Amygdala (tissue), 56 donors: ENCODE measurements around the gene TMEM143.
"Not testable (repeated sequence)": the region's sequence is repeated elsewhere in the genome, so short reads cannot be mapped to it uniquely, and the experiment has no call there.

Experiments
- DNase-seq, 56 donors: peaks; one replicate each; lab custom pipeline; 2025; lab: John Stamatoyannopoulos, UW

The TMEM143 gene

DNA sequence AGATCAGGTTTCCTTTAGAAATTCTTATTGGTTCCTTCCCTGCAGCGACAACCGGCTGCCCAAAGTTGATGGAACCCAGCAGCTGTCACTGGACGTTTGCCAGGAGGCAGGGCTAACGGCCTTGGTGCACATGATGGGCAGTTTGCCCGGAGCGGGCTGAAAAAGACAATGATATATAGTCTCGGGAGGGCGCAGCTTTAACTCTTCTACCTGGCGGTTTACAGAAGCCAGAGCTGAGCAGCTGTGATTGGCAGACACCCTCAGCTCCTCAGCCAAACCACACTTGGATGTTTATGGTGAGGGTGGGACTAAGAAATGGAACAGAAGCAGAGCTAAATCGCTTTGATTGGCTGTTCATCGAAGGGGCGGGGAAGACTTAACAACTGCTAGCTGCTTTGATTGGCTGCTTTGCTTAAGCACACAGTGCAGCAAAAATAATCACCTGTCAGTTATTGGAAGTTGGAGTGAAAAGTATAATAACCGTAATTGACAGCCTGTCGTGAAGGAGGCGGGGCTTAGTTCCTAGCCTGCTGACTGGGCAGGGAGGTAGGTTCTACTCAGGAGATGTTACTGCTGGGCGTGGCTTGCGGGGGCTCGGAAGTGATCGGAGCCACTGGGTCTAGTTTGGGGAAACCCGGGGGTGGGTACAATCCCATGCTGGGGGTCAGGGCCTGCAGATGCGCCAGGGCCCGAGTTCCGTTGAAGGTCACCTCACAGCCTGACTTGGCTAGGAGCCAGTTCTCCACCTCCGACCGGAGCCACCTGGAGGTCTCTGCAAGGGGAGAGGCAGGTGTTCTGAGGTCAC, 30.9 kb downstream of the TMEM143 start:
- peak in 55 of 56 donors; percentile 40 to 97 (median 81) for DNase-seq

DNA sequence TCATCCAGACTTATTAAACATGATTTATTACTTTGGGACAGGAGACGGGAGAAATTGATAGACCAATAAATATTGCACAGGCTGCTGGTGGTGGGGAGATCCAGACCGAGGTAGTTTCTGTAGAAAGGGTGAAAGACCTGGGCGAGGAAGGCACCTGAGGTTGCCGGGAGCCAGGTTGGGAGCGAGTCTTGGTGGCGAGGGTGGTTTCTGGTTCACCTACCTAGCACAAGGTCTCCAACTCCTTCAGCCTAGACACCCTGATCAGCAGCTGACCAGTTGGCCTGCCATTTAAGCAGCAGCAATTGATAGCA, 31.4 kb downstream of the TMEM143 start:
- no peak for DNase-seq

DNA sequence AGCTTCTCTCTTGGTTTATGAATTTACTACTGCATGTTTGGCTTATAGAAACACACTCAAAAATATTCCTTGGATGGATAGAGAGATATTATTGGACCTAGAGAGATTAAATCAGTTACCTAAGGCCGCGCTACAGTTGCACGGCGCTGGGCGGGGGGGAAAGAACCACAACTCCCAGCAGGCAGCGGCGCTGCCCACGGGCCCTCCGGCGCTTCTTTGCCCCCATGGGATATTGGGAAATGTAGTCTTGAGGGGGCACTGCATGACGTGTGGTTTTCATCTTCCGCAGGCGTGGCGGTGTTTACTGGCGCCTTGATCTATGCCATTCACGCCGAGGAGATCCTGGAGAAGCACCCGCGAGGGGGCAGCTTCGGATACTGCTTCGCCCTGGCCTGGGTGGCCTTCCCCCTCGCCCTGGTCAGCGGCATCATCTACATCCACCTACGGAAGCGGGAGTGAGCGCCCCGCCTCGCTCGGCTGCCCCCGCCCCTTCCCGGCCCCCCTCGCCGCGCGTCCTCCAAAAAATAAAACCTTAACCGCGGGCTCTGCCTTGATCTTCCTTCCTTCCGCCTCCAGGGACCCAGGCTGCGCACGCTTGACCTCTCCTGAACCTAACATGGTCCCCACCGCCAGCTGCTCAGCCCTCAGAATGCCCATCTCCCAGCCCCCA, 33.6 kb downstream of the TMEM143 start:
- peak in 55 of 56 donors; percentile 32 to 92 (median 80) for DNase-seq

DNA sequence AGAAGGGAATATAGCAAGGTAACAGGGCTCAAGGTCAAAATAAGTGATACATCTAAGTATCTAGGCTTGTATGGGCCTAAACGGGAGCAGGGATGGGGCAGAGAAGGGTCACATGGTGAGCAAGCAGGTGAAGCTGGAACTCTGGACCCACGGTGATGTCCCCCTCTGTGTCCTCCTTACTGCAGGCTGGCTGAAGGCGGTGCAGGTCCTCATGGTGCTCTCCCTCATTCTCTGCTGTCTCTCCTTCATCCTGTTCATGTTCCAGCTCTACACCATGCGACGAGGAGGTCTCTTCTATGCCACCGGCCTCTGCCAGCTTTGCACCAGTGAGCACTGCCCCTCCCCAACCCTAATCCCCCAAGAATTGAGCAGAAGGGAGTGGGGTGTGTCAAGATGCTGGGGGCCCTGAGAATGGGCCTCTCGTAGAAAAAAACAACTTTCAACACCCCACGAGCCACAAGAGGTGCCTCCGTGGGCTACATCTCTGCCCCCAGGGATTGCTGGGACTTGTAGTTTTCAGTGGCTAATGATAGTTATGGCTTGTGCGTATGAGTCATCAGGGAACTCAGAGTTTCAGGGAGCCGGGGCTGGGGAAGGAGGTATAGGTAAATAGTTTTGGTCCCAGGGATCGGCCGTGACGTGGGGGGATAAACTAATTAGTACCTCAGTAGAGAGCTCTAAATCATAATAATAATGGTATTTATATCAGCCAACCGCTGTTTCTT, 34.4 kb downstream of the TMEM143 start:
- peak in 9 of 56 donors; percentile 3 to 21 (median 12) for DNase-seq

DNA sequence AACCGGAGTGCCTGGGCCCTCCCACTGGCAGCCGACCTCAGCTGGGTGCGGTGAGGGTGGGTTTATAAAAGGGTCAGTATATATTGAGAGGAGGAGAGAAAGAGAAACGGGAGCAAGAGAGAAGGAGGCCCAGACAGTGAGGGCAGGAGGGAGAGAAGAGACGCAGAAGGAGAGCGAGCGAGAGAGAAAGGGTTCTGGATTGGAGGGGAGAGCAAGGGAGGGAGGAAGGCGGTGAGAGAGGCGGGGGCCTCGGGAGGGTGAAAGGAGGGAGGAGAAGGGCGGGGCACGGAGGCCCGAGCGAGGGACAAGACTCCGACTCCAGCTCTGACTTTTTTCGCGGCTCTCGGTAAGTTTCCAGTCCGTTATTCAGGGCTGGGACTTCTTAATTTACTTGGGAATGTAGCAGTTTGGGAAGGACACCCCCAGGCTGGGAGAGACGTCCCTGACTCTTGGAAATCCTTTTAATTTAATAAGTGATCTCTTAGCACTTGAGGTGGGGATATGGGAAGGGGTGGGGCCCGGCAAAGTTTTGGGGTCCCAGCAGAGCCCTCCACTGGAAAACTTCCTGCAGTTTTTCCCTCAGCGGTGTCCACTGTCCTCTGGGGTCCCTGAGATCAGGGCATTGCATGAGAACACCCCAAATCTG, 38.4 kb downstream of the TMEM143 start, which contains the start of gene EMP3:
Gene EMP3, plus strand, starts transcription at position 288 of the 646 bp plus-strand sequence. CDS start 1,293 bp downstream, outside the sequence.
- peak in 15 of 56 donors; percentile 2 to 53 (median 23) for DNase-seq

DNA sequence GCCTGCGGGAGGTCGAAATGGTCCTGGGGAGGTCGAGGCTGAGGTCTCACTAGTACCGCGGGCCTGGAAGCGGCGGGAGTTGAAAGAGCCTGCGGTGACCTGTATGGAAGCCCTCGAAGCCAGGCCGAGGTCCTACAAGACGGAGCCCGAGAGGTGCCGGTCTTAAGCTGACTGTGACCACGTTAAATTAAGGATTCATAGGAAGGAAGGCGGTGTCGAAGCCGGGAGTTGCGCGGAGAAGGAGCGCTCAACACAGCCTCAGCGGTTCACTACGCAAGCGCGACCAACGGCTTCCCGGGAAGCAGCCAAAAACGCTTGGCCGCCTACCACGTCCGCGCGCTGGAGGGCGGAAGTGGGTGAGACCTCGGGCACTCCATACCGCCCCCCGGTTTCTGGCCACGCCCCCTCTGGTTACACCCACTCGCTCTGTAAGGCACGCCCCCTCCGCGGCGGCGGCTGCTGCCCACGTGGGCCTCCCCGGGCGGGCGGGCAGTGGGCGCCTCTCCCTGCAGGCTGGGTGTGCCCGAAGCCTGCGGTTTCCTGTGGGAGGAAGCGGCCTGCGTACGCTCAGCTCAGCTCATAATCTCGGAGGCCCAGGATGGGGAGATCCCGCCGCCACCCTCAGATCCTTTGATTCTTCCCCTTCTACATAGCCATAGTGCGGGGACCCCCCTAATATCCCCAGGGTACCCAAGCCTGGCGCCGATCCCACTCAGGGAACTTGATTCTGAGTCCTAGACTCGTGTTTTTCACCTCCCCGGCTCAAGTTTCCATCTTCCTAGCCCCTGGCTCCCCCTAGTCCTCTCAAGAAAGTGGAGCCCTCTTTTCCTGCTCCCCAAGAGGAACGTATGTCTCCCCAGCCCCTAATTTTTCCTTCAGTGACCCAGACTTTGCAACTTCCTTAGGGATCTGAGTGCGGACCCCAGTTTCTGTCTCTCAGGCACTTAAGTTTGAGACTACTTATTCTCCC, 41.8 kb downstream of the TMEM143 start:
- peak; percentile 64 to 99 (median 95) for DNase-seq

DNA sequence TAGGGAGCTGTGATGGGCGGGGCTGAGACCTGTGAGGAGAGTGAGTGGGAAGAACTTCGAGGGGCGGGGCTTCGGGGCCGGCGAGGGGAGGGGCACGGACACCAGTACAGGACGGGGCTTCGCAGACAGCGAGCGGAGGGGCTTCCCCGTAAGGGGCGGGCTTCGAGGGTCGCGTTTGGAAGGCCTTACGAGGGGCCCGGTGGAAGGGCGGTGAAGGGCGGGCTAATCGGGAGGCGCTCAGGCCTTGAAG, 42.4 kb downstream of the TMEM143 start:
- peak in 52 of 56 donors; percentile 38 to 88 (median 68) for DNase-seq

DNA sequence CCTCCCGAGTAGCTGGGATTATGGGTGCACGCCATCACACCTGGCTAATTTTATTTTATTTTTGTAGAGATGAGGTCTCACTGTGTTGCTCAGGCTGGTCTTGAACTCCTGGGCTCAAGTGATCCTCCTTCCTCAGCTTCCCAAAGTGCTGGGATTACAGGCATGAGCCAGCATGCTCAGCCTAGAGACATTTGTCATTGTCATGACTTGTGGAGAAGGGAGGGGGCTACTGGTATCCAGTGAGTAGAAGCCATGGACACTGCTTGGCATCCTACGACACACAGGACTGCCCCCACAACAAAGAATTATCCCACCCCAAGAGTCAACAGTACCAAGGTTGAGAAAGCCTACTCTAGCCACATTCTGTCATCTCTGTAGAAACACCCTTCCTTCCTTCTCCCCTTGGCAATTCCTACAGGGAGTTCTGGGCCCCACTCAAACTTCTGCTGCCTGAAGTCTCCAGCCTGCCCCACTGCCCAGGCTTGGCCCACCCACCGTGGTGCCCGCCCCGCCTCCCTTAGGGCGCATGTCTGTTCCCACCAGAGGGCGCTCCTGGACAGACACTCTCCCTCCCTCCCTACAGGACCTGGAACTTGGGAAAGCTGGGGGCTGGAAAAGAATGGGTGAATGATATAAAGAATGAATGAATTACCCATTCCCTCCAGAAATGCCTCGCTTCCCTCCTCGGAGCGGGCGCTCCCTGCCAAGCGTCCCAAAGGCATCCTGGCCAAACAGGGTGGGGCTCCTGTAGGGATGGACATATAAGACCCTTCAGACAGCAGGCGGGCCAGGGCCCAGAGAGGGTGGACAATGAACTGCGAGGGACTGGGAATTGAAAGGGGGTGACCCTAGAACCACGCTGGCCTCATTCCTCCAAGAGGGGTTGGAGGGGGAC, 43.8 kb downstream of the TMEM143 start:
- peak in 50 of 56 donors; percentile 10 to 85 (median 50) for DNase-seq

DNA sequence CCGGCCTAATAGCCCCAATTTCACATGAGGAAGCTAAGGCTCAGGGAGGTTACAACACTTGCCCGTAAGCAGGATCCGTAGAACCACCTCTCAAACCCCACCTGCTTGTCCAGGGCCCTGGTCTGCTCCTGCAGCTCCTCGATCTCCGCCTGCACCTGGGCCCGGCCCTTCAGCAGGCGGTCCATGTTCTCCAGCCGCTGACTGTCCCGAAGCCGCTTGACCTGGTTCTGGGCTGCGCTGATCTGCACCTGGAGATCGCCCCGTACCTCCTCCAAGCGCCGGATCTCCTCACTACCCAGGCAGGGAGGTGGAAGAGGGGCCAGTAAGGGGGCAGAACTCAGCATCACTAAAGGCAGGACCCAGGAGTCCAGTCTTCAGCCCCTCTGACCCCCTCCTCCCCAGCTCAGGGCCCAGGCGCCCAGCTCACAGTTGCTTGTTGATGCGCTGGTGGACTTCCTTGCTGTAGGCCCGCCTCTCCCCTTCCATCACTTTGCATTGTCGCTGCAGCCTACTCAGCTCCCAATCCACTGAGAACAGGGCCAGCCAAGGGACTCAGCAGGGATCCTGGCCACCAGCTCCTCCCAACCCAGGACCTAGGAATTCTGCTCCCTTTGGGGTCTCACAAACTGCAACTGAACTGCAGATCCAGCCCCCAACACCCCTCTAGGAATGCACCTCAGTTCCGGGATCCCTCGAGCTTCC, 45.3 kb downstream of the TMEM143 start:
- no peak for DNase-seq

DNA sequence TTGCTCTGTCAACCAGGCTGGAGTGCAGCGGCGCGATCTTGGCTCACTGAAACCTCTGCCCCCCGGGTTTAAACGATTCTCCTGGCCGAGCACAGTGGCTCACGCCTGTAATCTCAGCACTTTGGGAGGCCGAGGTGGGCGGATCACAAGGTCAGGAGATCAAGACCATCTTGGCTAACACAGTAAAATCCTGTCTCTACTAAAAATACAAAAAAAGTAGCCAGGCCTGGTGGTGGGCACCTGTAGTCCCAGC, 46.1 kb downstream of the TMEM143 start:
- DNase-seq = not testable (repeated sequence)

DNA sequence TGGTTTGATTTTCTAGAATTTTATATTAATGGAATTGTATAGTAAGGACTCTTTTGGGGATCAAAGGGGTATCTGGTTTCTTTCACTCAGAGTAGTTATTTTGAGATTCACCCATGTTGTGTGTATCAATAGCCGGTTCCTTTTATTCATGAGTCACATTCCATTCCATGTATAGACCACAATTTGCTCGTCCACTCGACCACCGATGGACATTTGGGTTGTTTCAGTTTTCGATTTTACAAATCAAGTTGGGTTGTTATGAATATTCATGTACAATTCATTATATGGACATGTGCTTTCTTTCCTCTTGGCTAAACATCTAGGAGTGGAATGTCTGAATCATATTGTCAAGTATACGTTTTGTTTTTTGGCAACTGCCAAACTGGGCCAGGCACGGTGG, 48.0 kb downstream of the TMEM143 start:
- DNase-seq = no peak

DNA sequence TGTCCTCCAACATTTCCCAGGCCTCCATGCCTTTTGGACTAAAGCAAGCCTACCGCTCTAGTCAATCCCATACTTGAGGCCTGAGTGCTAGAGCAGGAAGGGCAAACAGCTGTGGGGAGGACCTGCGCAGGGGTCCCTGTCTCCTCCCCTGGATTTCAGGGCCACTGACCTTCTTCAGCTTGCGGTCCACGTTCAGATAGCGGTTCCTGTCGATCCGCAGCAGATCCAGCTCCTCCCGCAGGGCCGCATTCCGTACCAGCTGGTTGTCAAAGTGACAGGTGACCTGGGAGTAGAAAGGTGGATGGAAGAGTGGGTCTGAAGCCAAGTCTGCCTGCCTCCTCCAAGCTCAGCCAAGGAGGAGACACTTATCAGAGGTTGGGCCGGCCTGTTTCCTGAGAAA, 52.4 kb downstream of the TMEM143 start:
- DNase-seq = no peak

DNA sequence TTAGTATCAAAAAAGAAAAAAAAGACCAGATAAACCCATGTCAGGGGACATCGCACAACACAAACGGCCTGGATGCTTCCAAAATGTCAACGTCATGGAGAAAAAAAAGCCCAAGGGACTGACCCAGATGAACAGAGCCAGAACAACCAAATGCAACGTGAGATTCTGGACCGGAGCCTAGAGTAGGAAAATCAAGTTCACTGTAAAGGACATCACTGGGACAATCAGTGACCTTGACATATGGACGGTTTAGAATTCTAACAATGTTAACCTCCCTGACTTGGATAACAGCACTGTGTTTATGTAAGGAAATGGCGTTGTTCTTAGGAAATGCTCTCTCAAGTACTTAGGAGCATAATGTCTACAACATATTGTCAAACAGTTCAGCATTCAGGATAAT, 53.5 kb downstream of the TMEM143 start:
- DNase-seq = no peak

DNA sequence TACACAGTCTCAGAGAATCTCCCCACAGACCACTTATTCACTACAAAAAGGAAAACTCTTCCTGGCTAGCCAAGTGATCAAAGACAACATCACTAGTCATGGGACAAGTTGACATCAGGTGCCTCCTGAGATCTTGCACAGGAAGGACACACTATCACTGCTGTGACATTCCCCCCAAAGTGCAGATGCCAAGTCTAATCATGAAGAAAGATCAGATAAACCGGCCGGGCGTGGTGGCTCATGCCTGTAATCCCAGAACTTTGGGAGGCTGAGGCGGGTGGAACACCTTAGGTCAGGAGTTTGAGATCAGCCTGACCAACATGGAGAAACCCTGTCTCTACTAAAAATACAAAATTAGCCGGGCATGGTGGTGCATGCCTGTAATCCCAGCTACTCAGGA, 54.0 kb downstream of the TMEM143 start:
- not testable (repeated sequence) for DNase-seq

DNA sequence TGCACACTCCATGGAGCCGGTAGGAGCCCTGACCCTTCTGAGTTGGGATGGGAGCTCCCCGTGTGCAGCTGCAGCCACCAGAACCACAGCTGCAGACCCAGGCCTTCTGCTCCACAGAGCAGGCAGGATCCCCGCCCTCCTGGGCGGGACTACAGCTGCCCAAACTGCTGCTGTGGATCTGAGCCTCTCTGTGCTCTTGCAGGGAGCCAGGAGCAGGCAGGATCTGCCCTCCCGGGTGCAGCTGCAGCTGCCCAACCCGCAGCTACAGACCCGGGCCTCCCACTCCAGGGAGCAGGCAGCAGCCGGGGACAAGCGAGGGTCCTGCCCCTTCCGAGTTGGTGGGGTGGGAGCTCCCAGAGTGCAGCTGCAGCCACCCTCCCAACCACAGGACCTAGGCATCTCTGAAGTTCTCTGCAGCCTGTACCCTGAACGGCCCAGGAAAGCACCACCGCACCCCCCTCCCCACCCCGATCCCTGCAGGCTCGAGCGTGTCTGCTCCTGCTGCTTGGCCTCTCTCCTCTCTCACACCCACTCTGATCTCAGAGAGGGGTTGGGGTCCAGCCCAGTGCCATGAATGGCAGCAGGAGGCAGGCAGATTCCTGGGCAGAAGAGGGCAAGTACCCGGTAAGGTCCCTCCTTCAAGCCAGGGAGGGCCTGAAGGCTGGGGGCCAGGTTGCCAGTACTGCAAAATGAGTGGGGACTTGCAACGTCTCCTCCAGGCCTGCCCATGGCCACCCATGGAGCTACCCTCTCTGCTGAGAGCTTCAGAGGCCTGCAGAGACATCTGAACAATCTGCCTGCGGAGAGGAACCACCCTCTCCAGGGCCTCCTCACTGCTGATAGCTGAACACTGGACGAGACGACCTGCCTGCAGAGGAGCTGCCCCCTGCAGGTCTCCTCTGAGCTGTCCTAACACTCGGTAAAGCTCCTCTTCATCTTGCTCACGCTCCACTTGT, 54.8 kb downstream of the TMEM143 start:
- peak in 27 of 56 donors; percentile 8 to 80 (median 47) for DNase-seq

DNA sequence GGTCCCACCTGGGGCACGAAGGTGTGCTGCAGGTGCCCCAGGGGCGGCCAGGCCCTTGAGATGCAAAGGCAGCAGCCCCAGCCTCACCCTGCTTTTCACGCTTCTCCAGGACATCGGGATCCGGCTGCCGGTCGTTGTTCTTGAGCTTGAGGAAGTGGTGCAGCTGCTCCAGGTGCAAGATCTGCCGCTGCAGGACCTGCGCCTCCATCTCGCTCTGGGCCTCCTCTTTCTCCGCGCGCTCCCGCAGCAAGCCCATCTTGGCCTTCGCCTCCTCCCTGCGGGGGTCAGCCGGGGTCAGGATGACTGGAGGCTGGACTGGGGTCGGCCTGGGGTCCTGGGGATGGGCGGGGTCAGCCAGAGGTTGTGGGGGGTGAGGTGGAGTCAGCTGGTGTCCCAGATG, 59.9 kb downstream of the TMEM143 start:
- no peak for DNase-seq

DNA sequence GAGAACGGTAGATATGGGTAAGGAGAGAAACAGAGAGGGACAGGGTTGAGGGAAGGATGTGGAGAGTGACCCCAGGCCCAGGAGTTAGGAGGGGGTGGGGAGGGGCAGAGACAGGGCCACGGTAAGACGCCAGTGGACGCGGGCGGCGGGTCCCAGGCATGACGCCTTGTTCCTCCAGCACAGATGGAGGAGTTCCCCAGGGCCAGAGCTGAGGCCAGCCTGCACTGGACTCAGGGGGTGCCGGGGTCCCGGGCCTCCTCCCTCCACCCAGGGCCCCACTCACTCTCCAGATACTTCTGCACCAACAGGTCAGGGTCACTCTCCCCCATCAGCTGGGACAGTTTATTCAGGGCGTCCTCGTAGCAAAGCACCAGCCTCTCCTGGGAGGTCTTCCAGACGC, 60.4 kb downstream of the TMEM143 start:
- DNase-seq = no peak
